WTC11 (cell line): Measurements from ENCODE around the gene PRKAR1B. TPM values are rescaled to one million over a fixed set of nuclear protein-coding genes. Genes with fewer than 3 reads are reported as not detected.

ENCODE experiments used
- ATAC-seq: fragments of 200-7000 bp; cut with Tn5 transposase; 2 replicates; pipeline ENCODE4 v1.10.0; 2021; ENCODE audit warnings: mild to moderate bottlenecking, moderate library complexity
- CTCF ChIA-PET: fragments of 300-600 bp; sonication (Branson Sonifier 250); formaldehyde crosslinking; loops from one replicate; lab custom pipeline; 2021; ENCODE audit warnings: antibody characterized with exemption; lab: Charles Lee
- POLR2A ChIA-PET: fragments of 350-600 bp; sonication (Branson Sonifier 250); formaldehyde crosslinking; loops from one replicate; lab custom pipeline; 2021; ENCODE audit warnings: antibody characterized with exemption; lab: Charles Lee
- DNase-seq: peaks from one replicate; pipeline ENCODE4 v3.0.0; 2021; ENCODE audit warnings: low spot score
- H3K27ac Mint-ChIP-seq: 2 replicates; pipeline ENCODE4 v1.8.0; 2021; ENCODE audit warnings: mixed read lengths
- H3K27me3 Mint-ChIP-seq: 2 replicates; pipeline ENCODE4 v1.8.0; 2021; ENCODE audit warnings: low read depth, mild to moderate bottlenecking, moderate library complexity, mixed read lengths
- H3K36me3 Mint-ChIP-seq: 2 replicates; pipeline ENCODE4 v1.8.0; 2021; ENCODE audit warnings: mixed read lengths
- H3K4me1 Mint-ChIP-seq: 2 replicates; pipeline ENCODE4 v1.8.0; 2022; ENCODE audit warnings: mixed read lengths
- H3K4me3 Mint-ChIP-seq: 2 replicates; pipeline ENCODE4 v1.8.0; 2021; ENCODE audit warnings: mild to moderate bottlenecking, moderate library complexity, mixed read lengths
- H3K9me3 Mint-ChIP-seq: 2 replicates; pipeline ENCODE4 v1.8.0; 2021; ENCODE audit warnings: mixed read lengths
- CREB1 ChIP-seq: sonication (generic); formaldehyde crosslinking; IDR thresholded peaks from 2 replicates; pipeline ENCODE4 v1.8.0; 2023; ENCODE audit warnings: mild to moderate bottlenecking, missing genetic modification reagents
- GRHL2 ChIP-seq: fragments of 250-450 bp; sonication (Bioruptor Pico); IDR thresholded peaks from 2 replicates; pipeline ENCODE4 v1.8.0; 2022; ENCODE audit warnings: mild to moderate bottlenecking, moderate library complexity; ENCODE audit not compliant: insufficient replicate concordance, severe bottlenecking
- MYBL2 ChIP-seq: sonication (generic); formaldehyde crosslinking; IDR thresholded peaks from 2 replicates; pipeline ENCODE4 v1.8.1; 2023; ENCODE audit warnings: mild to moderate bottlenecking, moderate library complexity, missing genetic modification reagents
- NFE2L1 ChIP-seq: sonication (generic); formaldehyde crosslinking; IDR thresholded peaks from 2 replicates; pipeline ENCODE4 v1.8.1; 2023; ENCODE audit warnings: missing genetic modification reagents
- NR3C1 ChIP-seq: sonication (generic); formaldehyde crosslinking; conservative IDR thresholded peaks from 2 replicates; pipeline ENCODE4 v1.8.1; 2023; ENCODE audit warnings: low read depth, mild to moderate bottlenecking, missing genetic modification reagents
- OVOL2 ChIP-seq: fragments of 250-450 bp; sonication (Bioruptor Pico); IDR thresholded peaks from 2 replicates; pipeline ENCODE4 v1.9.0; 2021; ENCODE audit warnings: mild to moderate bottlenecking, borderline replicate concordance
- TCF7 ChIP-seq: sonication (generic); formaldehyde crosslinking; IDR thresholded peaks from 2 replicates; pipeline ENCODE4 v1.8.0; 2022; ENCODE audit warnings: mild to moderate bottlenecking, low read depth, missing genetic modification reagents, moderate library complexity
- ZNF138 ChIP-seq: sonication (generic); formaldehyde crosslinking; conservative IDR thresholded peaks from 2 replicates; pipeline ENCODE4 v1.8.1; 2022; ENCODE audit warnings: mild to moderate bottlenecking, moderate library complexity, missing genetic modification reagents
- total RNA-seq: library from RNA; stranded (reverse); gene quantifications from 3 replicates; pipeline ENCODE4 v1.2.3, GENCODE V29; 2021
- TF ChIP-seq, protein P1 (sequence below): fragments of 250-450 bp; sonication (Bioruptor Pico); IDR thresholded peaks from 2 replicates; pipeline ENCODE4 v1.9.0; 2021; ENCODE audit warnings: mild to moderate bottlenecking
- TF ChIP-seq, protein P2 (sequence below): sonication (generic); formaldehyde crosslinking; IDR thresholded peaks from 2 replicates; pipeline ENCODE4 v1.8.0; 2023; ENCODE audit warnings: mild to moderate bottlenecking, missing genetic modification reagents
- TF ChIP-seq, protein P3 (sequence below): fragments of 250-450 bp; sonication (Bioruptor Pico); conservative IDR thresholded peaks from 2 replicates; pipeline ENCODE4 v1.9.0; 2021; ENCODE audit warnings: mild to moderate bottlenecking
- TF ChIP-seq, protein P4 (sequence below): sonication (generic); formaldehyde crosslinking; IDR thresholded peaks from 2 replicates; pipeline ENCODE4 v1.8.1; 2023; ENCODE audit warnings: mild to moderate bottlenecking, missing genetic modification reagents
- TF ChIP-seq, protein P5 (sequence below): sonication (generic); formaldehyde crosslinking; IDR thresholded peaks from 2 replicates; pipeline ENCODE4 v1.8.0; 2022; ENCODE audit warnings: mild to moderate bottlenecking, missing genetic modification reagents
- TF ChIP-seq, protein P6 (sequence below): fragments of 250-450 bp; sonication (Bioruptor Pico); IDR thresholded peaks from 2 replicates; pipeline ENCODE4 v1.9.0; 2021; ENCODE audit warnings: mild to moderate bottlenecking, borderline replicate concordance

PRKAR1B gene
- total RNA-seq, 1 experiment from 2014 or later = 43.6 TPM

DNA sequence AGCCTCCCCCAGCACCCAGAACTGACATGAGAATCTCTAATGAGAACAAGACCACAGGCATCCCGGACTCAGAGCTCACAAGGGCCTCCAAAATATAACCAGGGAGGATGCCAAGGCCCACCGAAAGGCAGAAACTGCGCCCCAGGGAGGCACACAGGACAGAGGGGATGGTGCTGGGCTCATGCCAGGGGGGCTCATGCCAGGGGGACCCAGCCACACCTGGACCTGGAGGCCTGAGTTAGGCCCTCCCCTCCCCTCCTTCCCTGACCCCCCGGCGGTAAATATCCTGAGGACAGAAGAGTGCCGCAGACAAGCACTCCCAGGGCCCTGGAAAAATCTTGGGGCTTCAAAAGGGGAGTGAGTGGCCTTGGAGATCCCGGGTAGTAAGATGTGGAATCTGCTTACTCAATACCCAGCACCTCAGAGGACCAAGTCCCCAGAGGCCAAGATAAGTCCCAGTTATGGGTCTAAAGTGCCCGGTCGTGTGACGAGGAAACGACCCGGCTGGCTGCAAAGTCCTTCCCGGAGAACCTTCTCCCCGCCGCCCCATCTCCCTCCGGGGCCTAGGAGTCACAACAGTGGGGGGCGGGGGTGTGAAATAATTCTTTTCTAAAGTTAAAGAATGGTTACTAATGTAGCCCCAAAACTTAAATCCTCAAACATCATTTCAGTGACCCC, 219.3 kb downstream of the PRKAR1B start:
- Mint-ChIP-seq H3K4me3 (no peak overlapping the region), H3K27me3 (no peaks in the 10 kb centered on the region), H3K9me3 (no peaks in the 10 kb centered on the region), H3K27ac (no peak overlapping the region), H3K4me1 (peaks cover 17% of the 10 kb centered on the region), H3K36me3 (peaks cover 22% of the 10 kb centered on the region)
- ChIA-PET CTCF (no interaction called here), POLR2A (no interaction called here)
- no peak for ATAC-seq
- no peak for TF ChIP-seq MYBL2 (CRISPR knock-in tag)
- no peak for DNase-seq

DNA sequence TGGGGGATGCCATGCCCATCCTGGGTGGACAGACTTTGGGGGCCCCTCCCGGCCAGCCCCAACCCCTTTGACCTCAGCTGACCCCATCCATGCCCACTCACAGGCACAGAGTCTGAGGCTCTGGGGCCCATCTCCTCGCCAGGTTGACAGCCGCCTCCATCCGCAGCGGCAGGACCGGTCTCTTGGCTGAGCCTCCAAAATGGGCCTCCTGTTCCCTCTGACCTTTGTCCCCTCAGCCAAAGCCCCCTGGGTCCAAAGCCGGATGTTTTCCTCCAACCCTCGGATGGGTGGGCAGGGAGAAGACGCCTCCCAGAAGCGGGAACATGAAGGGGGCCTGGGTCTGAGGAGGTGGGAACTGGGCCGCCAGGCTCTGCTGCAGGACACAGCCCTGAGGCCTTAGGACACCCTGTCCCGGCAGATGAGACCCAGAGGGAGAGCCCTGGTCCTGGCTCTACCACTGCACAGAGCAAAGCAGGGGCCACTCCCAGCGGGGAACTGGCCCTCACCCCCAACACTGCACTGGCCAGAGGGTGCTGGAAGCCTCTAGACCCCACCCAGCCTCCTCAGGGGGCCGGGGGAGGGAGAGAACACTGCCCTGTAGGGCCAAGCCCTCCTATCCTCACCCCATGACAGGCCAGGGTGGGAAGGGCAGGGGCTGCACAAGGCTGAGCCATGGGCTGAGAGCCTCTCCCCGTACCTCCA, 220.0 kb downstream of the PRKAR1B start:
- H3K9me3 Mint-ChIP-seq = no peaks in the 10 kb centered on the region
- CTCF ChIA-PET = no interaction called here
- POLR2A ChIA-PET = no interaction called here
- no peaks in the 10 kb centered on the region for H3K27me3 Mint-ChIP-seq
- peaks cover 14% of the 10 kb centered on the region for H3K4me1 Mint-ChIP-seq
- H3K4me3 Mint-ChIP-seq = no peak overlapping the region
- DNase-seq = no peak
- no peak overlapping the region for H3K27ac Mint-ChIP-seq
- no peak for ATAC-seq
- TF ChIP-seq NFE2L1 (CRISPR knock-in tag) (no peak), TCF7 (CRISPR knock-in tag) (no peak), CREB1 (CRISPR knock-in tag) (no peak), OVOL2 (no peak), GRHL2 (CRISPR knock-in tag) (no peak), NR3C1 (CRISPR knock-in tag) (no peak), ZNF138 (no peak)
- TF ChIP-seq, protein P1, sequence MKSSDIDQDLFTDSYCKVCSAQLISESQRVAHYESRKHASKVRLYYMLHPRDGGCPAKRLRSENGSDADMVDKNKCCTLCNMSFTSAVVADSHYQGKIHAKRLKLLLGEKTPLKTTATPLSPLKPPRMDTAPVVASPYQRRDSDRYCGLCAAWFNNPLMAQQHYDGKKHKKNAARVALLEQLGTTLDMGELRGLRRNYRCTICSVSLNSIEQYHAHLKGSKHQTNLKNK (CRISPR knock-in tag) = no peak
- TF ChIP-seq, protein P2, sequence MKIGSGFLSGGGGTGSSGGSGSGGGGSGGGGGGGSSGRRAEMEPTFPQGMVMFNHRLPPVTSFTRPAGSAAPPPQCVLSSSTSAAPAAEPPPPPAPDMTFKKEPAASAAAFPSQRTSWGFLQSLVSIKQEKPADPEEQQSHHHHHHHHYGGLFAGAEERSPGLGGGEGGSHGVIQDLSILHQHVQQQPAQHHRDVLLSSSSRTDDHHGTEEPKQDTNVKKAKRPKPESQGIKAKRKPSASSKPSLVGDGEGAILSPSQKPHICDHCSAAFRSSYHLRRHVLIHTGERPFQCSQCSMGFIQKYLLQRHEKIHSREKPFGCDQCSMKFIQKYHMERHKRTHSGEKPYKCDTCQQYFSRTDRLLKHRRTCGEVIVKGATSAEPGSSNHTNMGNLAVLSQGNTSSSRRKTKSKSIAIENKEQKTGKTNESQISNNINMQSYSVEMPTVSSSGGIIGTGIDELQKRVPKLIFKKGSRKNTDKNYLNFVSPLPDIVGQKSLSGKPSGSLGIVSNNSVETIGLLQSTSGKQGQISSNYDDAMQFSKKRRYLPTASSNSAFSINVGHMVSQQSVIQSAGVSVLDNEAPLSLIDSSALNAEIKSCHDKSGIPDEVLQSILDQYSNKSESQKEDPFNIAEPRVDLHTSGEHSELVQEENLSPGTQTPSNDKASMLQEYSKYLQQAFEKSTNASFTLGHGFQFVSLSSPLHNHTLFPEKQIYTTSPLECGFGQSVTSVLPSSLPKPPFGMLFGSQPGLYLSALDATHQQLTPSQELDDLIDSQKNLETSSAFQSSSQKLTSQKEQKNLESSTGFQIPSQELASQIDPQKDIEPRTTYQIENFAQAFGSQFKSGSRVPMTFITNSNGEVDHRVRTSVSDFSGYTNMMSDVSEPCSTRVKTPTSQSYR (CRISPR knock-in tag) = no peak
- TF ChIP-seq, protein P3, sequence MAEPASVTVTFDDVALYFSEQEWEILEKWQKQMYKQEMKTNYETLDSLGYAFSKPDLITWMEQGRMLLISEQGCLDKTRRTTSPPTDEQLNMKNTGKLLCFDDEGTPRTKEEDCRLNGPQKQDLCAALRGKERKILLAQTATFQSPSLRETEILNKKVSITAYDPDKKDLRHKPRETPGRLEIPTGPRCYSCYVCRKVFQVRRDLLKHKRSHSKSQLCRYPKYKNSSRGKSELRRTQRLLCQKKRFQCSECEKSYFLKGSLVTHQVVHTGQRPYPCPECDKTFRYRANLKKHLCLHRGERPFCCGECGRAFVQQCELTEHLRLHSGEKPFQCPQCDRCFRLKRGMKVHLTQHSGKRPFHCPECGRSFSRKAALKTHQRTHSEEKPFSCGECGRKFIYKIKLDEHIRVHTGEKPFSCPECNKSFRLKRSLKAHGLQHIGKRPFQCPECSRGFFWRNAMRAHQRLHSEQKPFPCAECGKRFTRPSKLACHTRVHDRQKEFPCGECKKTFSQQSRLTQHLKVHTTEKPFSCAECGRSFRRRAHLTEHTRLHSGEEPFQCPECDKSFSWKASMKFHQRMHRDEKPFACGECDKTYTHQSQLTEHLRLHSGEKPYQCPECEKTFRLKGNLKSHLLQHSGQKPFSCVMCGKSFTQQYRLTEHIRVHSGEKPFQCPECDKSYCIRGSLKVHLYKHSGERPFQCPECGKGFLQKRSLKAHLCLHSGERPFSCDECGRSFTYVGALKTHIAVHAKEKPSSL = no peak
- TF ChIP-seq, protein P4, sequence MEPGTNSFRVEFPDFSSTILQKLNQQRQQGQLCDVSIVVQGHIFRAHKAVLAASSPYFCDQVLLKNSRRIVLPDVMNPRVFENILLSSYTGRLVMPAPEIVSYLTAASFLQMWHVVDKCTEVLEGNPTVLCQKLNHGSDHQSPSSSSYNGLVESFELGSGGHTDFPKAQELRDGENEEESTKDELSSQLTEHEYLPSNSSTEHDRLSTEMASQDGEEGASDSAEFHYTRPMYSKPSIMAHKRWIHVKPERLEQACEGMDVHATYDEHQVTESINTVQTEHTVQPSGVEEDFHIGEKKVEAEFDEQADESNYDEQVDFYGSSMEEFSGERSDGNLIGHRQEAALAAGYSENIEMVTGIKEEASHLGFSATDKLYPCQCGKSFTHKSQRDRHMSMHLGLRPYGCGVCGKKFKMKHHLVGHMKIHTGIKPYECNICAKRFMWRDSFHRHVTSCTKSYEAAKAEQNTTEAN (CRISPR knock-in tag) = no peak
- TF ChIP-seq, protein P5, sequence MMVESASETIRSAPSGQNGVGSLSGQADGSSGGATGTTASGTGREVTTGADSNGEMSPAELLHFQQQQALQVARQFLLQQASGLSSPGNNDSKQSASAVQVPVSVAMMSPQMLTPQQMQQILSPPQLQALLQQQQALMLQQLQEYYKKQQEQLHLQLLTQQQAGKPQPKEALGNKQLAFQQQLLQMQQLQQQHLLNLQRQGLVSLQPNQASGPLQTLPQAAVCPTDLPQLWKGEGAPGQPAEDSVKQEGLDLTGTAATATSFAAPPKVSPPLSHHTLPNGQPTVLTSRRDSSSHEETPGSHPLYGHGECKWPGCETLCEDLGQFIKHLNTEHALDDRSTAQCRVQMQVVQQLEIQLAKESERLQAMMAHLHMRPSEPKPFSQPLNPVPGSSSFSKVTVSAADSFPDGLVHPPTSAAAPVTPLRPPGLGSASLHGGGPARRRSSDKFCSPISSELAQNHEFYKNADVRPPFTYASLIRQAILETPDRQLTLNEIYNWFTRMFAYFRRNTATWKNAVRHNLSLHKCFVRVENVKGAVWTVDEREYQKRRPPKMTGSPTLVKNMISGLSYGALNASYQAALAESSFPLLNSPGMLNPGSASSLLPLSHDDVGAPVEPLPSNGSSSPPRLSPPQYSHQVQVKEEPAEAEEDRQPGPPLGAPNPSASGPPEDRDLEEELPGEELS (CRISPR knock-in tag) = no peak
- TF ChIP-seq, protein P6, sequence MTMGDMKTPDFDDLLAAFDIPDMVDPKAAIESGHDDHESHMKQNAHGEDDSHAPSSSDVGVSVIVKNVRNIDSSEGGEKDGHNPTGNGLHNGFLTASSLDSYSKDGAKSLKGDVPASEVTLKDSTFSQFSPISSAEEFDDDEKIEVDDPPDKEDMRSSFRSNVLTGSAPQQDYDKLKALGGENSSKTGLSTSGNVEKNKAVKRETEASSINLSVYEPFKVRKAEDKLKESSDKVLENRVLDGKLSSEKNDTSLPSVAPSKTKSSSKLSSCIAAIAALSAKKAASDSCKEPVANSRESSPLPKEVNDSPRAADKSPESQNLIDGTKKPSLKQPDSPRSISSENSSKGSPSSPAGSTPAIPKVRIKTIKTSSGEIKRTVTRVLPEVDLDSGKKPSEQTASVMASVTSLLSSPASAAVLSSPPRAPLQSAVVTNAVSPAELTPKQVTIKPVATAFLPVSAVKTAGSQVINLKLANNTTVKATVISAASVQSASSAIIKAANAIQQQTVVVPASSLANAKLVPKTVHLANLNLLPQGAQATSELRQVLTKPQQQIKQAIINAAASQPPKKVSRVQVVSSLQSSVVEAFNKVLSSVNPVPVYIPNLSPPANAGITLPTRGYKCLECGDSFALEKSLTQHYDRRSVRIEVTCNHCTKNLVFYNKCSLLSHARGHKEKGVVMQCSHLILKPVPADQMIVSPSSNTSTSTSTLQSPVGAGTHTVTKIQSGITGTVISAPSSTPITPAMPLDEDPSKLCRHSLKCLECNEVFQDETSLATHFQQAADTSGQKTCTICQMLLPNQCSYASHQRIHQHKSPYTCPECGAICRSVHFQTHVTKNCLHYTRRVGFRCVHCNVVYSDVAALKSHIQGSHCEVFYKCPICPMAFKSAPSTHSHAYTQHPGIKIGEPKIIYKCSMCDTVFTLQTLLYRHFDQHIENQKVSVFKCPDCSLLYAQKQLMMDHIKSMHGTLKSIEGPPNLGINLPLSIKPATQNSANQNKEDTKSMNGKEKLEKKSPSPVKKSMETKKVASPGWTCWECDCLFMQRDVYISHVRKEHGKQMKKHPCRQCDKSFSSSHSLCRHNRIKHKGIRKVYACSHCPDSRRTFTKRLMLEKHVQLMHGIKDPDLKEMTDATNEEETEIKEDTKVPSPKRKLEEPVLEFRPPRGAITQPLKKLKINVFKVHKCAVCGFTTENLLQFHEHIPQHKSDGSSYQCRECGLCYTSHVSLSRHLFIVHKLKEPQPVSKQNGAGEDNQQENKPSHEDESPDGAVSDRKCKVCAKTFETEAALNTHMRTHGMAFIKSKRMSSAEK = no peak
- H3K36me3 Mint-ChIP-seq = peaks cover 22% of the 10 kb centered on the region
